IMR-90 (cell line): ENCODE data around the gene STON2. TPM values are rescaled to one million over a fixed set of nuclear protein-coding genes. Genes with fewer than 3 reads are reported as not detected.

Experiments used
- ATAC-seq: fragments of 200-7000 bp; cut with Tn5 transposase; 2 replicates; pipeline ENCODE4 v1.9.1; 2020; ENCODE audit warnings: low read depth, mild to moderate bottlenecking, moderate library complexity
- BruUV-seq: library from RNA; stranded (reverse); fragments of 400-500 nt; replicated peaks from 2 replicates; lab custom pipeline; 2021; lab: Mats Ljungman, UMichigan
- CTCF ChIA-PET: fragments of 300-600 bp; formaldehyde crosslinking; extraction: SDS; loops from one replicate; lab custom pipeline; 2021; ENCODE audit warnings: antibody characterized with exemption; lab: Yijun Ruan, JAX
- POLR2A ChIA-PET: fragments of 300-600 bp; sonication (Branson Sonifier 250); formaldehyde crosslinking; loops from one replicate; lab custom pipeline; 2022; ENCODE audit warnings: antibody characterized with exemption; ENCODE audit not compliant: unreplicated experiment; lab: Charles Lee
- DNase-seq: peaks from one replicate; pipeline ENCODE4 v3.0.0; 2013
- H2AFZ ChIP-seq: replicated peaks from 2 replicates; pipeline ENCODE3; 2013; ENCODE audit warnings: low read length, mild to moderate bottlenecking; ENCODE audit not compliant: poor library complexity
- H2AK5ac ChIP-seq: 2 replicates; pipeline ENCODE4 v1.6.1; 2013; ENCODE audit warnings: low read depth, low read length, inconsistent platforms
- H2AK9ac ChIP-seq: replicated peaks from 2 replicates; pipeline ENCODE3; 2013; ENCODE audit warnings: mild to moderate bottlenecking, low read depth, low read length, moderate library complexity; ENCODE audit not compliant: poor library complexity
- H2BK120ac ChIP-seq: 2 replicates; pipeline ENCODE4 v1.6.1; 2013; ENCODE audit warnings: low read depth, low read length, inconsistent platforms
- H2BK15ac ChIP-seq: 3 replicates; pipeline ENCODE4 v1.6.1; 2013; ENCODE audit warnings: low read depth, low read length, inconsistent platforms
- H2BK20ac ChIP-seq: 2 replicates; pipeline ENCODE4 v1.6.1; 2013; ENCODE audit warnings: low read depth, mild to moderate bottlenecking, inconsistent platforms, low read length, moderate library complexity
- H2BK5ac ChIP-seq: 2 replicates; pipeline ENCODE4 v1.6.1; 2013; ENCODE audit warnings: mild to moderate bottlenecking, low read depth, low read length, inconsistent platforms; ENCODE audit not compliant: poor library complexity, severe bottlenecking
- H3K14ac ChIP-seq: replicated peaks from 2 replicates; pipeline ENCODE4 v1.6.1; 2013; ENCODE audit warnings: low read depth, low read length, inconsistent platforms
- H3K18ac ChIP-seq: 2 replicates; pipeline ENCODE4 v1.6.1; 2013; ENCODE audit warnings: low read depth, low read length, control low read depth
- H3K23ac ChIP-seq: 2 replicates; pipeline ENCODE4 v1.6.1; 2013; ENCODE audit warnings: low read depth, low read length, inconsistent platforms
- H3K27ac ChIP-seq: 2 replicates; pipeline ENCODE4 v1.5.1; 2013; ENCODE audit warnings: mild to moderate bottlenecking, control low read depth, low read length; ENCODE audit not compliant: insufficient read depth
- H3K27me3 ChIP-seq: 2 replicates; pipeline ENCODE4 v1.6.1; 2013; ENCODE audit warnings: low read length; ENCODE audit not compliant: control insufficient read depth, insufficient read depth
- H3K36me3 ChIP-seq: 2 replicates; pipeline ENCODE4 v1.6.1; 2013; ENCODE audit warnings: low read length, mixed read lengths; ENCODE audit not compliant: control insufficient read depth, insufficient read depth
- H3K4ac ChIP-seq: 2 replicates; pipeline ENCODE4 v1.6.1; 2013; ENCODE audit warnings: low read depth, low read length, inconsistent platforms
- H3K4me1 ChIP-seq: 2 replicates; pipeline ENCODE4 v1.6.1; 2013; ENCODE audit warnings: low read length, mixed read lengths; ENCODE audit not compliant: control insufficient read depth, insufficient read depth
- H3K4me2 ChIP-seq: 2 replicates; pipeline ENCODE4 v1.6.1; 2013; ENCODE audit warnings: low read depth, mild to moderate bottlenecking, control low read depth, low read length, moderate library complexity
- H3K4me3 ChIP-seq: 2 replicates; pipeline ENCODE4 v1.5.1; 2013; ENCODE audit warnings: low read depth, mild to moderate bottlenecking, control low read depth, low read length, moderate library complexity; ENCODE audit not compliant: insufficient read depth
- H3K56ac ChIP-seq: 2 replicates; pipeline ENCODE4 v1.6.1; 2013; ENCODE audit warnings: low read length, inconsistent platforms; ENCODE audit not compliant: insufficient read depth; ENCODE audit errors: extremely low read depth
- H3K79me1 ChIP-seq, 2 experiments: 2 replicates each; pipeline ENCODE4 v1.6.1; 2013; ENCODE audit warnings: low read length in 2 of 2, inconsistent platforms in 1 of 2, low read depth in 1 of 2
- H3K9ac ChIP-seq: 2 replicates; pipeline ENCODE4 v1.6.1; 2013; ENCODE audit warnings: low read depth, low read length, control low read depth
- H3K9me1 ChIP-seq: 2 replicates; pipeline ENCODE4 v1.6.1; 2013; ENCODE audit warnings: low read length, inconsistent platforms; ENCODE audit not compliant: insufficient read depth
- H3K9me3 ChIP-seq: 2 replicates; pipeline ENCODE4 v1.6.1; 2013; ENCODE audit warnings: low read length; ENCODE audit not compliant: control insufficient read depth, insufficient read depth
- H4K20me1 ChIP-seq: 2 replicates; pipeline ENCODE4 v1.6.1; 2013; ENCODE audit warnings: low read length, inconsistent platforms; ENCODE audit not compliant: insufficient read depth
- H4K5ac ChIP-seq: 2 replicates; pipeline ENCODE4 v1.6.1; 2013; ENCODE audit warnings: mild to moderate bottlenecking, low read depth, low read length, control low read depth
- H4K8ac ChIP-seq, 2 experiments: 2 replicates each; pipeline ENCODE4 v1.6.1; 2013; ENCODE audit warnings: low read depth in 2 of 2, low read length in 2 of 2, control low read depth in 1 of 2, inconsistent platforms in 1 of 2
- H4K91ac ChIP-seq: 2 replicates; pipeline ENCODE4 v1.6.1; 2013; ENCODE audit warnings: low read depth, low read length, inconsistent platforms; ENCODE audit not compliant: insufficient read depth
- CEBPB ChIP-seq: IDR thresholded peaks from 2 replicates; pipeline ENCODE4 v1.6.1; 2012; ENCODE audit warnings: low read depth, low read length, improper control_type of control experiment
- CHD1 ChIP-seq: IDR thresholded peaks from 2 replicates; pipeline ENCODE4 v1.6.1; 2012; ENCODE audit warnings: low read depth, low read length, improper control_type of control experiment
- FOS ChIP-seq: fragments of 150-350 bp; IDR thresholded peaks from 2 replicates; pipeline ENCODE4 v1.6.1; 2016; ENCODE audit warnings: low read depth, low read length
- RFX5 ChIP-seq: IDR thresholded peaks from 2 replicates; pipeline ENCODE4 v1.8.0; 2012; ENCODE audit warnings: low read depth, mild to moderate bottlenecking, low read length, moderate library complexity
- USF2 ChIP-seq: fragments of 150-350 bp; IDR thresholded peaks from 2 replicates; pipeline ENCODE4 v1.6.1; 2017; ENCODE audit warnings: mild to moderate bottlenecking, antibody characterized with exemption, low read length, low read depth
- WGBS, 2 experiments: methylation state at CpG; one replicate each; pipeline versions ENCODE4 v1.1.5 to v1.1.7; 2013; ENCODE audit warnings: missing lambda C conversion rate in 2 of 2; ENCODE audit not compliant: insufficient read length in 1 of 2; ENCODE audit errors: extremely low coverage in 2 of 2; 5-methylcytosine and 5-hydroxymethylcytosine counted together
- dilution Hi-C: fragments of 300-500 bp; cut with HindIII; formaldehyde crosslinking; loops from one replicate; pipeline ENCODE4 v1.14.3; 2018; ENCODE audit warnings: low sequenced_read_pairs; ENCODE audit not compliant: unreplicated experiment
- in situ Hi-C: fragments of 300-500 bp; cut with MboI; formaldehyde crosslinking; loops from 3 replicates; pipeline ENCODE4 v1.14.3; 2019; ENCODE audit warnings: low sequenced_read_pairs, inconsistent platforms, mixed read lengths
- intact Hi-C: fragments of 100-400 bp; cut with micrococcal nuclease; formaldehyde crosslinking; loops from 2 replicates; pipeline ENCODE4 v1.10.0; 2022
- polyA plus RNA-seq, 3 experiments: library from polyadenylated mRNA; depleted of rRNA; stranded (reverse); fragments of >200 nt; gene quantifications; 2 replicates each; pipeline ENCODE4 v1.2.3, GENCODE V29; 2012; ENCODE audit warnings: low replicate concordance in 1 of 3
- total RNA-seq: library from RNA; depleted of rRNA; stranded (reverse); fragments of >200 nt; gene quantifications from 2 replicates; pipeline ENCODE4 v1.2.3, GENCODE V29; 2012

STON2 gene
- total and polyA plus RNA-seq, 2 of the 4 experiments (the other 2 are of a cell fraction): not detected

GRCh38 chr14:81447021-81447764, 47.1 kb upstream of the STON2 start:
- Histone ChIP-seq H3K18ac (no peak overlapping the region), H3K79me1 (no peaks in the 10 kb centered on the region), H2BK15ac (no peak overlapping the region), H3K4me3 (no peak overlapping the region), H3K14ac (no peak overlapping the region), H3K4ac (no peak overlapping the region), H3K36me3 (no peaks in the 10 kb centered on the region), H3K56ac (no peak overlapping the region), H3K9me3 (no peaks in the 10 kb centered on the region), H4K8ac (no peak overlapping the region), H2AK5ac (no peak overlapping the region), H3K4me2 (no peak overlapping the region), H2AFZ (no peak overlapping the region), H3K9me1 (no peaks in the 10 kb centered on the region), H3K27me3 (peaks cover 12% of the 10 kb centered on the region), H4K20me1 (no peaks in the 10 kb centered on the region), H3K23ac (no peak overlapping the region), H3K9ac (no peak overlapping the region), H2AK9ac (no peak overlapping the region), H2BK120ac (no peak overlapping the region), H2BK5ac (no peak overlapping the region), H3K27ac (no peak overlapping the region), H2BK20ac (no peak overlapping the region), H3K4me1 (no peaks in the 10 kb centered on the region), H4K5ac (no peak overlapping the region), H4K91ac (no peak overlapping the region)
- no TSS peak for BruUV-seq
- TF ChIP-seq FOS (no peak), CEBPB (no peak), CHD1 (no peak), USF2 (no peak), RFX5 (no peak)
- DNase-seq: no peak
- CTCF ChIA-PET: interaction anchor here (1.1 kb wide), 1 partner anchor 178 kb away, joined by 4 read pairs; no protein-coding TSS in a partner anchor
- no peak for ATAC-seq
- WGBS, 2 experiments: no CpG with 5 or more reads among the region's 3 CpGs
- in situ Hi-C loops (no loop called here), intact Hi-C loops (no loop called here), dilution Hi-C loops (no loop called here)
- POLR2A ChIA-PET: no interaction called here
